A549 (cell line): ENCODE measurements around the gene HPGDS. TPM values are rescaled to one million over a fixed set of nuclear protein-coding genes. Genes with fewer than 3 reads are reported as not detected.

Source experiments
- ATAC-seq, 2 experiments: fragments of 200-7000 bp in 1 of 2; fragments of >200 bp in 1 of 2; cut with Nextera tagmentation in 1 of 2; cut with Tn5 transposase in 1 of 2; 3 replicates each; pipeline versions ENCODE4 v1.8.0 to v1.9.1; 2018 to 2020; ENCODE audit warnings: mild to moderate bottlenecking in 1 of 2, moderate library complexity in 1 of 2
- CTCF ChIA-PET: fragments of 300-600 bp; sonication (Branson Sonifier 250); formaldehyde crosslinking; extraction: SDS; loops from one replicate; lab custom pipeline; 2021; ENCODE audit warnings: antibody characterized with exemption, inconsistent platforms; lab: Yijun Ruan, JAX
- POLR2A ChIA-PET: fragments of 350-600 bp; formaldehyde crosslinking; extraction: SDS; loops from one replicate; lab custom pipeline; 2021; ENCODE audit warnings: antibody characterized with exemption, inconsistent platforms; lab: Yijun Ruan, JAX
- DNase-seq, 2 experiments: peaks; one replicate each; pipeline versions ENCODE4 v3.0.0 to v3.0.0-alpha.2; 2011 to 2016; ENCODE audit warnings: low read depth in 1 of 2, low spot score in 1 of 2
- FAIRE-seq: peaks from 2 replicates; lab custom pipeline; 2011; peaks lifted over from hg19 to GRCh38; lab: Jason Lieb, UNC
- H3K27ac ChIP-seq, 2 experiments: fragments of >200 bp; sonication (Bioruptor Twin); formaldehyde crosslinking; 3 replicates each; pipeline ENCODE4 v1.5.1; 2016 to 2017
- H3K4me1 ChIP-seq: fragments of >200 bp; sonication (Bioruptor Twin); formaldehyde crosslinking; 3 replicates; pipeline ENCODE4 v1.6.1; 2016
- H3K4me2 ChIP-seq: fragments of >200 bp; sonication (Bioruptor Twin); formaldehyde crosslinking; 3 replicates; pipeline ENCODE4 v1.6.1; 2016
- H3K4me3 ChIP-seq: fragments of >200 bp; sonication (Bioruptor Twin); formaldehyde crosslinking; 3 replicates; pipeline ENCODE4 v1.5.1; 2016
- H3K9me3 ChIP-seq: fragments of >200 bp; sonication (Bioruptor Twin); formaldehyde crosslinking; 3 replicates; pipeline ENCODE4 v1.6.1; 2016
- BHLHE40 ChIP-seq: IDR thresholded peaks from 2 replicates; pipeline ENCODE4 v1.6.1; 2012; ENCODE audit warnings: low read depth, low read length, inconsistent platforms
- CBX2 ChIP-seq: fragments of 200-600 bp; sonication (generic); IDR thresholded peaks from 2 replicates; pipeline ENCODE4 v1.6.1; 2016; ENCODE audit warnings: low read depth, mild to moderate bottlenecking, borderline replicate concordance
- CHD2 ChIP-seq: fragments of 150-350 bp; IDR thresholded peaks from 2 replicates; pipeline ENCODE4 v1.6.1; 2014; ENCODE audit warnings: low read length; ENCODE audit not compliant: partially characterized antibody
- EHMT2 ChIP-seq: fragments of 200-600 bp; sonication (generic); IDR thresholded peaks from 2 replicates; pipeline ENCODE4 v1.6.1; 2016; ENCODE audit warnings: antibody characterized with exemption, low read depth, mild to moderate bottlenecking, moderate library complexity
- ESRRA ChIP-seq: fragments of 150-350 bp; IDR thresholded peaks from 2 replicates; pipeline ENCODE4 v1.6.1; 2014; ENCODE audit warnings: mild to moderate bottlenecking, low read length, borderline replicate concordance
- FOSB ChIP-seq: fragments of 250-450 bp; sonication (Bioruptor Pico); IDR thresholded peaks from 2 replicates; pipeline ENCODE4 v1.5.0; 2020; ENCODE audit warnings: mild to moderate bottlenecking, moderate library complexity
- HOXA7 ChIP-seq: fragments of 250-450 bp; sonication (Bioruptor Pico); IDR thresholded peaks from 2 replicates; pipeline ENCODE4 v1.5.0; 2020; ENCODE audit warnings: mild to moderate bottlenecking, moderate library complexity
- HOXB13 ChIP-seq: fragments of 250-450 bp; sonication (Bioruptor Pico); IDR thresholded peaks from 2 replicates; pipeline ENCODE4 v1.5.0; 2020; ENCODE audit warnings: low read depth, mild to moderate bottlenecking, moderate library complexity
- MYC ChIP-seq: IDR thresholded peaks from 2 replicates; pipeline ENCODE4 v1.6.1; 2012; ENCODE audit warnings: mild to moderate bottlenecking, inconsistent platforms, low read length, improper control_type of control experiment, borderline replicate concordance
- POLR2AphosphoS2 ChIP-seq: conservative IDR thresholded peaks from 2 replicates; pipeline ENCODE4 v1.6.1; 2012; ENCODE audit warnings: low read length, improper control_type of control experiment, inconsistent platforms
- RAD21 ChIP-seq, 2 experiments: fragments of >200 bp in 1 of 2; sonication (Bioruptor Twin) in 1 of 2; formaldehyde crosslinking in 1 of 2; IDR thresholded peaks in 1 of 2; conservative IDR thresholded peaks in 1 of 2; 2 replicates in 1 of 2; 3 replicates in 1 of 2; pipeline ENCODE4 v1.6.1; 2012 to 2018; ENCODE audit warnings: inconsistent platforms in 1 of 2
- RNF2 ChIP-seq: fragments of 200-600 bp; sonication (generic); IDR thresholded peaks from 2 replicates; pipeline ENCODE4 v1.6.1; 2016; ENCODE audit warnings: low read depth, mild to moderate bottlenecking, antibody characterized with exemption, moderate library complexity, borderline replicate concordance
- SMC3 ChIP-seq: fragments of >200 bp; sonication (Bioruptor Twin); formaldehyde crosslinking; IDR thresholded peaks from 3 replicates; pipeline ENCODE4 v1.6.1; 2018; ENCODE audit warnings: inconsistent platforms
- ZC3H11A ChIP-seq: fragments of 450-650 bp; IDR thresholded peaks from 2 replicates; pipeline ENCODE4 v1.6.1; 2014; ENCODE audit warnings: antibody characterized with exemption, mild to moderate bottlenecking
- ZNF302 ChIP-seq: fragments of 250-450 bp; sonication (Bioruptor Pico); IDR thresholded peaks from 2 replicates; pipeline ENCODE4 v1.9.0; 2021; ENCODE audit warnings: inconsistent platforms, mild to moderate bottlenecking, moderate library complexity
- WGBS: methylation state at CpG from one replicate; pipeline ENCODE4 v1.1.6; 2017; ENCODE audit errors: missing lambda C conversion rate; 5-methylcytosine and 5-hydroxymethylcytosine counted together
- polyA plus RNA-seq, 4 experiments: library from polyadenylated mRNA; depleted of rRNA in 3 of 4; stranded (reverse); fragments of >200 nt; fragmentation: RNase III in 1 of 4; extraction: RNeasy Plus Mini Kit Qiagen cat#74134 plus additional on column Dnase treatment in 1 of 4; gene quantifications; 2 replicates in 3 of 4; 3 replicates in 1 of 4; pipeline ENCODE4 v1.2.3, GENCODE V29; 2011 to 2017
- TF ChIP-seq, protein P1 (sequence below): fragments of 250-450 bp; sonication (Bioruptor Pico); IDR thresholded peaks from 2 replicates; pipeline ENCODE4 v1.5.0; 2021; ENCODE audit warnings: mild to moderate bottlenecking, moderate library complexity, borderline replicate concordance
- TF ChIP-seq, protein P2 (sequence below): fragments of 450-650 bp; IDR thresholded peaks from 2 replicates; pipeline ENCODE4 v1.6.1; 2014; ENCODE audit warnings: antibody characterized with exemption
- TF ChIP-seq, protein P3 (sequence below): fragments of >200 bp; sonication (Bioruptor Twin); formaldehyde crosslinking; IDR thresholded peaks from 3 replicates; pipeline ENCODE4 v1.5.1; 2016

Gene HPGDS
- polyA plus RNA-seq, 2 of the 4 experiments (the other 2 are of a cell fraction) = not detected

DNA sequence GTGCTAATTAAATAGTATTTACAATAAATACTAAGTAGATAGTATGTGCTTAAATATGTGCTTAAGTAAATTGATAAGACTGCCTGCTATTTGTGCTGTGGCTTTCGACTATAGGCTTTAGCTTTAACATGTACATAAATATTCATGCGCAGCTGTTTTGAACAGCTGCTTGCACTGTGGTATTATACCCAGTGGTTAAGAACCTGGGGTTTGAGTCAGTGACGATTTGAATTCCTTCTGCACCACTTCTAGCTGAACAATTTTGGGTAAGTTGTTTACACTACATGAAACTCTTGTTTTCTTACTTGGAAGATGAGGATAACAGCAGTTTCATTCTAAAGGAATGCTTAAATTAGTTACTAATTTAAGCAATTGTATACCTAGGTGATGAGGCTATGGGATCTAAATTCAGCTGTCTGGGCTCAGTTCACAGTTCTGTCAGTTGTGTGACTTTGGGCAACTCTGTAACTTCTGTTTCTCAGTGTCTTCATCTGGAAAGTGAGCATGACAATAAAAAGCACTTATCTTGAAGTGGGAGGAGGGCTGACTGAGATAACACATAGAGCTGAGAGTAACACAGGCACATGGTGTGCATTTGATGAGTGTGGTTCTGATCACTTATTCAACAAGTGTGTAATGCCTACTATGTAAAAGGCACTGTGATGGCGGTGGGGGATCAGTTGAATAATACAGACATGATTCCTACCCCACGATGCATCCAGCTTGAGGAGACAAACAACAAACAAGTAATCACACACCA is 37.0 kb downstream of the HPGDS start:
- TF ChIP-seq HOXA7 (CRISPR knock-in tag) (no peak), HOXB13 (CRISPR knock-in tag) (no peak), MYC (no peak)
- TF ChIP-seq, protein P1, sequence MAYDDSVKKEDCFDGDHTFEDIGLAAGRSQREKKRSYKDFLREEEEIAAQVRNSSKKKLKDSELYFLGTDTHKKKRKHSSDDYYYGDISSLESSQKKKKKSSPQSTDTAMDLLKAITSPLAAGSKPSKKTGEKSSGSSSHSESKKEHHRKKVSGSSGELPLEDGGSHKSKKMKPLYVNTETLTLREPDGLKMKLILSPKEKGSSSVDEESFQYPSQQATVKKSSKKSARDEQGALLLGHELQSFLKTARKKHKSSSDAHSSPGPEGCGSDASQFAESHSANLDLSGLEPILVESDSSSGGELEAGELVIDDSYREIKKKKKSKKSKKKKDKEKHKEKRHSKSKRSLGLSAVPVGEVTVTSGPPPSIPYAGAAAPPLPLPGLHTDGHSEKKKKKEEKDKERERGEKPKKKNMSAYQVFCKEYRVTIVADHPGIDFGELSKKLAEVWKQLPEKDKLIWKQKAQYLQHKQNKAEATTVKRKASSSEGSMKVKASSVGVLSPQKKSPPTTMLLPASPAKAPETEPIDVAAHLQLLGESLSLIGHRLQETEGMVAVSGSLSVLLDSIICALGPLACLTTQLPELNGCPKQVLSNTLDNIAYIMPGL (CRISPR knock-in tag) = no peak
- TF ChIP-seq, protein P2, sequence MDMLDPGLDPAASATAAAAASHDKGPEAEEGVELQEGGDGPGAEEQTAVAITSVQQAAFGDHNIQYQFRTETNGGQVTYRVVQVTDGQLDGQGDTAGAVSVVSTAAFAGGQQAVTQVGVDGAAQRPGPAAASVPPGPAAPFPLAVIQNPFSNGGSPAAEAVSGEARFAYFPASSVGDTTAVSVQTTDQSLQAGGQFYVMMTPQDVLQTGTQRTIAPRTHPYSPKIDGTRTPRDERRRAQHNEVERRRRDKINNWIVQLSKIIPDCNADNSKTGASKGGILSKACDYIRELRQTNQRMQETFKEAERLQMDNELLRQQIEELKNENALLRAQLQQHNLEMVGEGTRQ = no peak
- DNase-seq (no peak), FAIRE-seq (no peak), ATAC-seq (no peak)
- POLR2A ChIA-PET = no interaction called here
- Histone ChIP-seq H3K4me2 (no peak overlapping the region), H3K4me1 (peaks cover 9% of the 10 kb centered on the region; the same call in 1 of the 3 replicates), H3K27ac (no peak overlapping the region), H3K9me3 (no peaks in the 10 kb centered on the region), H3K4me3 (no peak overlapping the region)
- CTCF ChIA-PET = interaction anchor here (0.8 to 5.0 kb wide), 6 partner anchors 78 to 316 kb away, joined by 3 to 18 read pairs (median 4); no protein-coding TSS in a partner anchor
- WGBS = 63% methylated on average over 5 of the region's 5 CpGs

DNA sequence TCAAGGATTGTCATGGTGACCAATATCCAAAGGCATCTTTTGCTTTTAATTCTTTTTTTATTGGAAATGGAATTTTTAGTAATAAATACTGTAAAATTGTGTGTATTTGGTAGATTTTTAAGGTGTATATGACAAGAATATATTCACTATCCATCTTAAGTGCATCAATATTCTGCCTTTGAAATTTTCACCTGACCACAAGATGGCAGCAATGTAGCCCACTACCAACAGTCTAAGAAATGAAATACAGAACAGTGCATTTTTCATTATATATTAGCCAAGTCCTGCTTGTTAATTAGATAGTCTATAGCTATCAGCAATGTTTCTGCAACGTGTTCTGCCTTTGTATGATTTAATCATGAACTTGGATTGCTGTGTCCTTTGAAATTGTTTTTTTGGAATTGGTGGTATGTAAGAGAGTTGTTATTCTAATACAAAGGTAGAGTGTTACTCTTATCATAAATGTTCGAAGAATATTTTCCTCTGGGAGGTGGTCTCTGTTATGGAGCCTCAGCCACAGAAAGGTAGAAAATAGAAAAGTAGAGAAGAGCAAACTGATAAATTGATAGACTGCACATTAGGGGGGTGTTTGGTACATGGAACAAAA is 38.2 kb downstream of the HPGDS start:
- FAIRE-seq (no peak), ATAC-seq (peak; percentile 59 to 75; a peak in 3 of 6 replicates), DNase-seq (peak; percentile 18 to 38)
- Histone ChIP-seq H3K4me3 (no peak overlapping the region), H3K27ac (no peak overlapping the region), H3K4me2 (no peak overlapping the region), H3K4me1 (peaks cover 9% of the 10 kb centered on the region; the same call in 1 of the 3 replicates), H3K9me3 (no peaks in the 10 kb centered on the region)
- TF ChIP-seq, protein P3, sequence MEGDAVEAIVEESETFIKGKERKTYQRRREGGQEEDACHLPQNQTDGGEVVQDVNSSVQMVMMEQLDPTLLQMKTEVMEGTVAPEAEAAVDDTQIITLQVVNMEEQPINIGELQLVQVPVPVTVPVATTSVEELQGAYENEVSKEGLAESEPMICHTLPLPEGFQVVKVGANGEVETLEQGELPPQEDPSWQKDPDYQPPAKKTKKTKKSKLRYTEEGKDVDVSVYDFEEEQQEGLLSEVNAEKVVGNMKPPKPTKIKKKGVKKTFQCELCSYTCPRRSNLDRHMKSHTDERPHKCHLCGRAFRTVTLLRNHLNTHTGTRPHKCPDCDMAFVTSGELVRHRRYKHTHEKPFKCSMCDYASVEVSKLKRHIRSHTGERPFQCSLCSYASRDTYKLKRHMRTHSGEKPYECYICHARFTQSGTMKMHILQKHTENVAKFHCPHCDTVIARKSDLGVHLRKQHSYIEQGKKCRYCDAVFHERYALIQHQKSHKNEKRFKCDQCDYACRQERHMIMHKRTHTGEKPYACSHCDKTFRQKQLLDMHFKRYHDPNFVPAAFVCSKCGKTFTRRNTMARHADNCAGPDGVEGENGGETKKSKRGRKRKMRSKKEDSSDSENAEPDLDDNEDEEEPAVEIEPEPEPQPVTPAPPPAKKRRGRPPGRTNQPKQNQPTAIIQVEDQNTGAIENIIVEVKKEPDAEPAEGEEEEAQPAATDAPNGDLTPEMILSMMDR = peak; percentile 82
- TF ChIP-seq RAD21 (conservative IDR thresholded peaks at IDR 0.05 in 1 of 2, IDR thresholded peaks at IDR 0.05 in 1 of 2) = peak; percentile 75 to 78
- TF ChIP-seq SMC3 = peak; percentile 67
- TF ChIP-seq POLR2AphosphoS2 = no peak
- WGBS = 42% methylated on average over 2 of the region's 2 CpGs
- ChIA-PET POLR2A (no interaction called here), CTCF (interaction anchor here (0.8 to 5.0 kb wide), 6 partner anchors 28 to 110 kb away, joined by 3 to 18 read pairs (median 4); no protein-coding TSS in a partner anchor)

DNA sequence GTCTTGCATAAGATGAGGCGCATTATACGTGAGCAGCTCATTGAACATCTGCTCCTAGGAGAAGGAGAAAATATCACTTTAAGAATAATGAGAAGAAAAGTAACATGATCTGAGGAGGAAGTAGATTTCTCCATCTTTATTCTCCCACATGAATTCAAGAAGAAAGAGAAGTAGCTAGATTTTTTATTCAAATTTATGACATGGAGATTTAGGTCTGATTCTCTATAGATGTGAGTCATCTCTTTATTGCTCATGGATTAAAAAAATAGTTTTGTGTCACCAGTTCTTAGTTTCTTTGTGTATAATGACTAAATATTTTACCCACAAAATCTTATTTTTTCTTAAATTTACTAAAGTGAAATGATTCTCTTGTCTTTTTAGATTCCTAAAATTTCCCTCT is 40.4 kb downstream of the HPGDS start:
- H3K27ac ChIP-seq = no peak overlapping the region
- TF ChIP-seq CHD2 (no peak), CBX2 (no peak), RNF2 (no peak), ESRRA (no peak), EHMT2 (no peak), FOSB (CRISPR knock-in tag) (no peak), ZC3H11A (no peak), RAD21 (conservative IDR thresholded peaks at IDR 0.05 in 1 of 2, IDR thresholded peaks at IDR 0.05 in 1 of 2) (no peak), HOXA7 (CRISPR knock-in tag) (no peak), BHLHE40 (no peak), ZNF302 (no peak)
- no peak overlapping the region for H3K4me3 ChIP-seq
- H3K9me3 ChIP-seq = no peaks in the 10 kb centered on the region
- no peak for ATAC-seq
- 94% methylated on average over 2 of the region's 2 CpGs for WGBS
- H3K4me1 ChIP-seq = peaks cover 2% of the 10 kb centered on the region; the same call in 1 of the 3 replicates
- CTCF ChIA-PET = interaction anchor here (0.5 to 5.0 kb wide), 2 partner anchors 87 to 164 kb away, joined by 3 to 18 read pairs; no protein-coding TSS in a partner anchor
- POLR2A ChIA-PET = no interaction called here
- DNase-seq = no peak
- FAIRE-seq = no peak
- H3K4me2 ChIP-seq = no peak overlapping the region
